IPS-15b (cell line): ENCODE data around the gene CLCN1.

Source experiments
- H3K27me3 ChIP-seq: one replicate; pipeline ENCODE4 v1.6.1; 2013; ENCODE audit warnings: low read length; ENCODE audit not compliant: control insufficient read depth, insufficient read depth
- H3K36me3 ChIP-seq: one replicate; pipeline ENCODE4 v1.6.1; 2013; ENCODE audit warnings: low read length; ENCODE audit not compliant: control insufficient read depth, insufficient read depth
- H3K4me1 ChIP-seq: one replicate; pipeline ENCODE4 v1.6.1; 2013; ENCODE audit warnings: mild to moderate bottlenecking, low read length; ENCODE audit not compliant: control insufficient read depth, insufficient read depth
- H3K4me3 ChIP-seq: one replicate; pipeline ENCODE4 v1.5.1; 2013; ENCODE audit warnings: low read depth, low read length
- H3K9ac ChIP-seq: one replicate; pipeline ENCODE4 v1.6.1; 2013; ENCODE audit warnings: low read depth, mild to moderate bottlenecking, low read length
- H3K9me3 ChIP-seq: one replicate; pipeline ENCODE4 v1.6.1; 2013; ENCODE audit warnings: mild to moderate bottlenecking, low read length; ENCODE audit not compliant: control insufficient read depth, insufficient read depth

CLCN1 gene

GRCh38 chr7:143398616-143399015, 82.7 kb downstream of the CLCN1 start:
- Histone ChIP-seq H3K9me3 (no peaks in the 10 kb centered on the region), H3K9ac (no peak overlapping the region), H3K27me3 (no peaks in the 10 kb centered on the region), H3K4me1 (no peaks in the 10 kb centered on the region), H3K36me3 (peaks cover 74% of the 10 kb centered on the region), H3K4me3 (no peak overlapping the region)

- H3K9ac ChIP-seq, result no peak overlapping the region
- H3K4me3 ChIP-seq, result no peak overlapping the region
- H3K9me3 ChIP-seq, result no peaks in the 10 kb centered on the region
- no peaks in the 10 kb centered on the region for H3K4me1 ChIP-seq
- no peaks in the 10 kb centered on the region for H3K27me3 ChIP-seq
- H3K36me3 ChIP-seq, result peaks cover 68% of the 10 kb centered on the region
These were observed 83.2 kb downstream of the CLCN1 start for GRCh38 chr7:143399151-143399550.

- no peaks in the 10 kb centered on the region for H3K9me3 ChIP-seq
- no peaks in the 10 kb centered on the region for H3K4me1 ChIP-seq
- H3K9ac ChIP-seq, result no peak overlapping the region
- H3K27me3 ChIP-seq, result no peaks in the 10 kb centered on the region
- no peak overlapping the region for H3K4me3 ChIP-seq
- peaks cover 66% of the 10 kb centered on the region for H3K36me3 ChIP-seq
These were observed 83.7 kb downstream of the CLCN1 start for GRCh38 chr7:143399642-143400041.

- no peaks in the 10 kb centered on the region for H3K27me3 ChIP-seq
- H3K36me3 ChIP-seq, result peaks cover 49% of the 10 kb centered on the region
- H3K9ac ChIP-seq, result no peak overlapping the region
- H3K4me1 ChIP-seq, result peaks cover 10% of the 10 kb centered on the region
- no peaks in the 10 kb centered on the region for H3K9me3 ChIP-seq
- H3K4me3 ChIP-seq, result no peak overlapping the region
These were observed 85.4 kb downstream of the CLCN1 start for GRCh38 chr7:143401265-143401664.
